Breast epithelium (tissue), 4 donors: ENCODE results near the gene STARD4. TPM values are rescaled to one million over a fixed set of nuclear protein-coding genes. Genes with fewer than 3 reads are reported as not detected.

Experiments
- DNase-seq, 2 donors: peaks; one replicate each; pipeline ENCODE4 v3.0.0-alpha.2; 2019; ENCODE audit warnings: low spot score in 2 of 2
- H3K27ac ChIP-seq, 2 donors: fragments of 200-600 bp; sonication (generic) in 1 of 2; one replicate each; pipeline ENCODE4 v1.5.1; 2016 to 2019; ENCODE audit warnings: mild to moderate bottlenecking in 1 of 2
- H3K27me3 ChIP-seq, 2 donors: fragments of 200-600 bp; sonication (generic) in 1 of 2; one replicate each; pipeline versions ENCODE4 v1.5.1 to v1.6.0; 2017 to 2019; ENCODE audit warnings: control low read depth in 1 of 2, mild to moderate bottlenecking in 1 of 2
- H3K36me3 ChIP-seq: fragments of 200-600 bp; one replicate; pipeline ENCODE4 v1.5.1; 2019
- H3K4me1 ChIP-seq, 2 donors: fragments of 200-600 bp; sonication (generic); one replicate each; pipeline ENCODE4 v1.5.1; 2016 to 2019; ENCODE audit warnings: control low read depth in 1 of 2
- H3K4me3 ChIP-seq, 3 donors: fragments of 200-600 bp; sonication (generic); 1 replicate in 2 of 3; 2 replicates in 1 of 3; pipeline ENCODE4 v1.5.1; 2016 to 2019; ENCODE audit warnings: mild to moderate bottlenecking in 3 of 3, moderate library complexity in 2 of 3
- H3K9me3 ChIP-seq, 2 donors: fragments of 200-600 bp; sonication (generic) in 1 of 2; one replicate each; pipeline ENCODE4 v1.5.1; 2016 to 2019; ENCODE audit warnings: control low read depth in 1 of 2
- POLR2A ChIP-seq: fragments of 450-650 bp; IDR thresholded peaks from one replicate; pipeline ENCODE4 v1.6.1; 2016; ENCODE audit warnings: antibody characterized with exemption, mild to moderate bottlenecking, moderate library complexity
- POLR2AphosphoS5 ChIP-seq, 3 donors: sonication (generic); formaldehyde crosslinking; IDR thresholded peaks; one replicate each; pipeline ENCODE4 v1.6.1; 2017; ENCODE audit warnings: antibody characterized with exemption in 3 of 3
- intact Hi-C: fragments of 100-400 bp; cut with DNase I; formaldehyde crosslinking; loops from one replicate; pipeline ENCODE4 v1.15.1; 2023; ENCODE audit warnings: low total_unique reads
- total RNA-seq, 3 donors: library from RNA; depleted of rRNA; stranded (reverse); fragments of >200 nt; gene quantifications; one replicate each; pipeline ENCODE4 v1.1.0, GENCODE V29; 2016
- TF ChIP-seq, protein P1 (sequence below), 3 donors: fragments of 450-650 bp; IDR thresholded peaks; one replicate each; pipeline ENCODE4 v1.5.1; 2016 to 2017; ENCODE audit warnings: antibody characterized with exemption in 3 of 3, mild to moderate bottlenecking in 3 of 3, moderate library complexity in 3 of 3

STARD4 gene
- total RNA-seq, 3 donors from 2014 or later = 5.3 to 6.7 (median 5.6) TPM

GRCh38 chr5:111537141-111538024 is 25.0 kb upstream of the STARD4 start:
- Histone ChIP-seq H3K27me3 (no peaks in the 10 kb centered on the region), H3K27ac (no peak overlapping the region), H3K4me1 (no peaks in the 10 kb centered on the region), H3K9me3 (no peaks in the 10 kb centered on the region), H3K36me3 (no peaks in the 10 kb centered on the region), H3K4me3 (no peak overlapping the region)
- no peak for DNase-seq
- TF ChIP-seq POLR2A (no peak), POLR2AphosphoS5 (IDR thresholded peaks at IDR 0.05) (no peak)
- TF ChIP-seq, protein P1, sequence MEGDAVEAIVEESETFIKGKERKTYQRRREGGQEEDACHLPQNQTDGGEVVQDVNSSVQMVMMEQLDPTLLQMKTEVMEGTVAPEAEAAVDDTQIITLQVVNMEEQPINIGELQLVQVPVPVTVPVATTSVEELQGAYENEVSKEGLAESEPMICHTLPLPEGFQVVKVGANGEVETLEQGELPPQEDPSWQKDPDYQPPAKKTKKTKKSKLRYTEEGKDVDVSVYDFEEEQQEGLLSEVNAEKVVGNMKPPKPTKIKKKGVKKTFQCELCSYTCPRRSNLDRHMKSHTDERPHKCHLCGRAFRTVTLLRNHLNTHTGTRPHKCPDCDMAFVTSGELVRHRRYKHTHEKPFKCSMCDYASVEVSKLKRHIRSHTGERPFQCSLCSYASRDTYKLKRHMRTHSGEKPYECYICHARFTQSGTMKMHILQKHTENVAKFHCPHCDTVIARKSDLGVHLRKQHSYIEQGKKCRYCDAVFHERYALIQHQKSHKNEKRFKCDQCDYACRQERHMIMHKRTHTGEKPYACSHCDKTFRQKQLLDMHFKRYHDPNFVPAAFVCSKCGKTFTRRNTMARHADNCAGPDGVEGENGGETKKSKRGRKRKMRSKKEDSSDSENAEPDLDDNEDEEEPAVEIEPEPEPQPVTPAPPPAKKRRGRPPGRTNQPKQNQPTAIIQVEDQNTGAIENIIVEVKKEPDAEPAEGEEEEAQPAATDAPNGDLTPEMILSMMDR (IDR thresholded peaks at IDR 0.05) = no peak
- intact Hi-C loops = loop anchor here (5.0 kb wide), 1 partner anchor 600 kb away; no protein-coding TSS in a partner anchor

DNA sequence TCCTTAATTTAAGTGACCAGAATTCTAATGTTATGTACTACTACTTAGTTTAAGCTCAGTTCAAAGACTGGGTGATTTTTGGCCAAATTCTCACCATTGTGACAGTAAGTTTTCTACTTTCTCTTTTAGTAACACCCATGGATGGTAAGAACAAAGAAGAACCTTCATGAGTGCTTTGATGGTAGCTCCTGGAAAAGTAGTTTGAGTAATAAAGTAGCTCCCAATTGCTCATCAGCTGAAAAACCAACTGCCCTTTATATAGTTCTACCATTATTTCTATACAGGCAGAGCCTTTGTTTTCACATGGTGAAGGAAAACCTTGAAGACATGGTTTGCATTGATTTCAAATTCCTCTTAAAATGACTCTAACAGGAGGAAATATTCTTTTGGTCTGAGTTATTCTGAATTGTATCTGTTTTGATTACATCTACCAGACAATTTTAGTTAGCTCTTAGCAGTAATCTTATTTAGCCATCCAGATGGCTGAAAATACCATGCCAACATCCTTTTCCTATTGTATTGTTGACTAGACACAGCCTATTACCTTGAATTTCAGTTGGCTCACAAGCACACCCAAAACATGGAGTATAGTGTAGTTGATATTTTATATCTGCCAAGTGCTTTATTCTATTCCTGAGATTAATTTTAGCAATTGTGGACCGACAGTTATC is 23.7 kb upstream of the STARD4 start:
- no peak overlapping the region for H3K4me3 ChIP-seq
- intact Hi-C loops = loop anchor here (5.0 kb wide), 1 partner anchor 601 kb away; no protein-coding TSS in a partner anchor
- DNase-seq = no peak
- H3K36me3 ChIP-seq = no peaks in the 10 kb centered on the region
- H3K27ac ChIP-seq = no peak overlapping the region
- TF ChIP-seq POLR2A (no peak), POLR2AphosphoS5 (IDR thresholded peaks at IDR 0.05) (no peak)
- TF ChIP-seq, protein P1 (IDR thresholded peaks at IDR 0.05) = no peak
- no peaks in the 10 kb centered on the region for H3K4me1 ChIP-seq
- H3K27me3 ChIP-seq = no peaks in the 10 kb centered on the region
- no peaks in the 10 kb centered on the region for H3K9me3 ChIP-seq

DNA sequence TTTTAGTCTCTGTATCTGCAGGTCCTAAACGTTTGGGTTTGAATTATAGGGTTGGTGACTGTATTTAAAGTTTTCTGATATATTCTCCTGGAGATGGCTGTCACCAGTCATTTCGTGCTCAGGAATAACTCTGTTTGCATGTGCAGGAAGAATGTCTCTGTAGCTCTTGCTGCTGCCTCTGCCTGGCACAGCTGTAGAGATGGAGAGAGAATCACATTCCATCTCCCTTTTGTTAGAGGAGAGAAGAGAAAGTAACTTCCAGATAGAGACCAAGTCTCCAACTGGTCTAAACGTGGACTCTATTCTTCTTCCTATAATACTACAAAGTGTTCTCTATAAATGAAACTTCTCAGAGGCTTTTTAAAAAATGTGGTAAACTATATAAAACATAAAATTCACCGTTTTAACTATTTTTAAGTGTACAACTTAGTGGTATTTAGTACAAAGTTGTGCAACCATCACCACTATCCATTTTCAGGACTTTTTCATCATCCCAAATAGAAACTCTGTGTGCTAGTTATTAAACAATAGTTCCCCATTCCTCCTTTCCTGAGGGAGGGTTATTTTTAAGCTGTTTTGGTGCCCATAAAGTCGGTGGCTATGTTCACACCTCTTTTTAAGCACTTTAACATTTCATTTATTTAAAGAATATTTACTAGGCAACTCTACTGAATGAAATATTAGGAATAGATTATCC is 20.7 kb upstream of the STARD4 start:
- H3K36me3 ChIP-seq = no peaks in the 10 kb centered on the region
- H3K27me3 ChIP-seq = no peaks in the 10 kb centered on the region
- no peak for DNase-seq
- no peaks in the 10 kb centered on the region for H3K4me1 ChIP-seq
- no peaks in the 10 kb centered on the region for H3K9me3 ChIP-seq
- intact Hi-C loops = no loop called here
- TF ChIP-seq POLR2AphosphoS5 (IDR thresholded peaks at IDR 0.05) (no peak), POLR2A (no peak)
- TF ChIP-seq, protein P1 (IDR thresholded peaks at IDR 0.05) = no peak
- H3K4me3 ChIP-seq = no peak overlapping the region
- H3K27ac ChIP-seq = no peak overlapping the region

DNA sequence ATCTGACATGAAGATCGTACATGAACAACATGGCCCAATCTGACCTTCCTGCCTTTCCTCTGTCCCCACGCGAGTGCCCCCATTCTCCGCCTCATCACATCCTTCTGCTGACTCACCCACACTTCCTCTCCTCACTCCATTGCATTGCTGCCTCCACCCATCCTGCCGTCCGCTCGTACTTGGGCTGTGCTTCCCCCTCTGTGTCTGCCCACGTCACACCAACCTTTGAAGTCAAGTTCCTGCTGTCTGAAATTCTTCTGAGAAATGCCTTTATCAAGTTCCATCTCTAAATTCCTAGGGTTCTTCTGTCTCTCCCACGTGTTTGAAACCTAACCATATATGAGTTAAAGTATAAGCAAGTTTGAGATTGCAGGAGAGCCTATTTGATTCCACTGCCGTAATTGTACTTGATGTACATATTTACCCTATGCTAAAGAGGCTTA is 18.0 kb upstream of the STARD4 start:
- intact Hi-C loops = no loop called here
- no peaks in the 10 kb centered on the region for H3K4me1 ChIP-seq
- H3K9me3 ChIP-seq = no peaks in the 10 kb centered on the region
- no peak overlapping the region for H3K4me3 ChIP-seq
- no peaks in the 10 kb centered on the region for H3K36me3 ChIP-seq
- no peak for TF ChIP-seq POLR2A
- TF ChIP-seq, protein P1 (IDR thresholded peaks at IDR 0.05) = no peak
- no peak for TF ChIP-seq POLR2AphosphoS5 (IDR thresholded peaks at IDR 0.05)
- H3K27me3 ChIP-seq = no peaks in the 10 kb centered on the region
- H3K27ac ChIP-seq = no peak overlapping the region
- peak in 1 of 2 donors; percentile 21 for DNase-seq
